ENCODE measurements around the gene MESP2. TPM values are rescaled to one million over a fixed set of nuclear protein-coding genes. Genes with fewer than 3 reads are reported as not detected.

The MESP2 gene
- total RNA-seq, 1 donor from 2014 or later, result 0.26 TPM

GRCh38 chr15:89806559-89807550, 30.7 kb downstream of the MESP2 start:
- Histone ChIP-seq H3K4me3 (ENCODE audit: low read depth, low read length) (no peak overlapping the region), H3K27me3 (ENCODE audit: control insufficient read depth, insufficient read depth, low read length) (no peaks in the 10 kb centered on the region), H3K36me3 (ENCODE audit: control insufficient read depth, insufficient read depth, low read length) (no peaks in the 10 kb centered on the region)
- no peak for FAIRE-seq
- no peak for DNase-seq (ENCODE audit: low read depth)
- no peak for TF ChIP-seq CTCF (IDR thresholded peaks at IDR 0.05; ENCODE audit: insufficient read depth, low read length, severe bottlenecking)

- no peaks in the 10 kb centered on the region for H3K27me3 ChIP-seq (ENCODE audit: control insufficient read depth, insufficient read depth, low read length)
- H3K36me3 ChIP-seq (ENCODE audit: control insufficient read depth, insufficient read depth, low read length), result no peaks in the 10 kb centered on the region
- no peak for DNase-seq (ENCODE audit: low read depth)
- H3K4me3 ChIP-seq (ENCODE audit: low read depth, low read length), result no peak overlapping the region
- TF ChIP-seq CTCF (IDR thresholded peaks at IDR 0.05; ENCODE audit: insufficient read depth, low read length, severe bottlenecking), result no peak
- FAIRE-seq, result no peak
Observed at GRCh38 chr15:89807689-89808088, 31.6 kb downstream of the MESP2 start.

GRCh38 chr15:89808160-89808870, 32.2 kb downstream of the MESP2 start:
- no peak overlapping the region for H3K4me3 ChIP-seq (ENCODE audit: low read depth, low read length)
- FAIRE-seq, result no peak
- no peak for TF ChIP-seq CTCF (IDR thresholded peaks at IDR 0.05; ENCODE audit: insufficient read depth, low read length, severe bottlenecking)

GRCh38 chr15:89809093-89809786, 33.1 kb downstream of the MESP2 start:
- DNase-seq (ENCODE audit: low read depth), result no peak
- FAIRE-seq, result no peak
- Histone ChIP-seq H3K4me3 (ENCODE audit: low read depth, low read length) (no peak overlapping the region), H3K36me3 (ENCODE audit: control insufficient read depth, insufficient read depth, low read length) (no peaks in the 10 kb centered on the region), H3K27me3 (ENCODE audit: control insufficient read depth, insufficient read depth, low read length) (peaks cover 6% of the 10 kb centered on the region)
- TF ChIP-seq CTCF (IDR thresholded peaks at IDR 0.05; ENCODE audit: insufficient read depth, low read length, severe bottlenecking), result no peak

More at GRCh38 chr15:89808160-89808870, 32.2 kb downstream of the MESP2 start:
- Histone ChIP-seq H3K27me3 (ENCODE audit: control insufficient read depth, insufficient read depth, low read length) (no peaks in the 10 kb centered on the region), H3K36me3 (ENCODE audit: control insufficient read depth, insufficient read depth, low read length) (no peaks in the 10 kb centered on the region)
- peak; percentile 17 for DNase-seq (ENCODE audit: low read depth)

- FAIRE-seq (no peak), DNase-seq (ENCODE audit: low read depth) (no peak)
- H3K36me3 ChIP-seq (ENCODE audit: control insufficient read depth, insufficient read depth, low read length), result no peaks in the 10 kb centered on the region
- H3K27me3 ChIP-seq (ENCODE audit: control insufficient read depth, insufficient read depth, low read length), result peaks cover 10% of the 10 kb centered on the region
- no peak for TF ChIP-seq CTCF (IDR thresholded peaks at IDR 0.05; ENCODE audit: insufficient read depth, low read length, severe bottlenecking)
- no peak overlapping the region for H3K4me3 ChIP-seq (ENCODE audit: low read depth, low read length)
Observed at GRCh38 chr15:89809787-89810148, 33.6 kb downstream of the MESP2 start.

Data from bronchial epithelial cell (primary cell).